Activated T-cell treated with anti-CD3 and anti-CD28 coated beads for 4 hours (primary cell): Measurements from ENCODE around the gene POTEI.
"Not testable (repeated sequence)": the region's sequence is repeated elsewhere in the genome, so short reads cannot be mapped to it uniquely, and the experiment has no call there.

Experiments
- DNase-seq: peaks from one replicate; pipeline ENCODE4 v3.0.0-alpha.2; 2020

POTEI gene

DNA sequence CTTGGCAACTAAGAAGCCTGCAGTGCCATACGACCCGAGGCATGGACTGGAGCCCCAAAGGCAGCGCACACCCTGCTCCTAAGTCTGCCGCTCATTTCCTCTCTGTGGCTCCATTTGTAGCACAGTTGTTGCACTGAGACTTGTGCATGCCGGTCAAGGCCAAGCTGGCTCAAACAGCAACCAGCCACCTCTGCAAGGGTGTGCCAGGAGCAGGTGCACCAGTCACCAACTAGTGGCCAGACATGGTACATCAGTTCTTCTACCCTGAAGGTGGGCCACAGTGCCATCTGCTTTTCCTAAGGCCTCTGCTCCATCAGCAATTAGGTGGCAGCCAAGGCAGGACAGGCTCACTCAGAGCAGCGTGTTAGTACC lies 54.4 kb downstream of the POTEI start:
- not testable (repeated sequence) for DNase-seq

DNA sequence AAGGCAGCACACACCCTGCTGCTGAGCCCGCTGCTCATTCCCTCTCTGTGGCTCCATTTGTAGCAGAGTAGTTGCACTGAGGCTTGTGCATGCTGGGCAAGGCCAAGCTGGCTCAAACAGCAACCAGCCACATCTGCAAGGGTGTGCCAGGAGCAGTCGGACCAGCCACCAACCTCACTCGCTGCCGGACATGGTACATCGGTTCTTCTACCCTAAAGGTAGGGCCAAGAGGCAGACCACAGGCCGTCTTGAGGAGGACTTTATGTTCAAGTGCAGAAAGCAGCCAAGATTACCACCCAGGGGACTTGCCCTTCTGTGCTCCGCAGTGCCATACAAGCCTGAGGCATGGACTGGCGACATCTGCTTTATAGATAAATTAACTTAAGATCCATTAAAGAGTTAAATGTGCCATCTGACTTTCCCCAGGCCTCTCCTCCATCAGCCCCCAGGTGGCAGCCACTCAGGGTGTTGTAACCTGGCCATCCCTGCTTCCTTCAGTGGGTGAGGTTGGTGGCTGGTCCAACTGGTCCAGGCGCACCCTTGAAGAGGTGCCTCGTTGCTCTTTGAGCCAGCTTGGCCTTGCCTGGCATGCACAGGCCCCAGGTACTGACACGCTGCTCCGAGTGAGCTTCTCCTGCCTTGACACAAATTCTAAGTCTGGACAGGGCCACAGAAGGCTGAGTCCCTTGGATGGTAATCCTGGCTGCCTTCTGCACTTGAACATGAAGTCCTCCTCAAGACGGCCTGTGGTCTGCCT lies 55.0 kb downstream of the POTEI start:
- not testable (repeated sequence) for DNase-seq

DNA sequence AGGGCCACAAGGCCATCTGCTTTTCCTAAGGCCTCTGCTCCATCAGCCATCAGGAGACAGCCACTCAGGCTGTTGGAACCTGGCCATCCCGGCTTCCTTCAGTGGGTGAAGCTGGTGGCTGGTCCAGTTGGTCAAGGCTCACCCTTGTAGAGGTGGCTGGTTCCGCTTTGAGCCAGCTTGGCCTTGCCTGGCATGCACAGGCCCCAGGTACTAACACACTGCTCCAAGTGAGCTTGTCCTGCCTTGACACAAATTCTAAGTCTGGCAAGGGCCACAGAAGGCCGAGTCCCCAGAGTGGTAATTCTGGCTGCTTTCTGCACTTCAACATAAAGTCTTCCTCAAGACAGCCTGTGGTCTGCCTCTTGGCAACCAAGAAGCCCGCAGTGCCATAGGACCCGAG lies 56.2 kb downstream of the POTEI start:
- not testable (repeated sequence) for DNase-seq

DNA sequence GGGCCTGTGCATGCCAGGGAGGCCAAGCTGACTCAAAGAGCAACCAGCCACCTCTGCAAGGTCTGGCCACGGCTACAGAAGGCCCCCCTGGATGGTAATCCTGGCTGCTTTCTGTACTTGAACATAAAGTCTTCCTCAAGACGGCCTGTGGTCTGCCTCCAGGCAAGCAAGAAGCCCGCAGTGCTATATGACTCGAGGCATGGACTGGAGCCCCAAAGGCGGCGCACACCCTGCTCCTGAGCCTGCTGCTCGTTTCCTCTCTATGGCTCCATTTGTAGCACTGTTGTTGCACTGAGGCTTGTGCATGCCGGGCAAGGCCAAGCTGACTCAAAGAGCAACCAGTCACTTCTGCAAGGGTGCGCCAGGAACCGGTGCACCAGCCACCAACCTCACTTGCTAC lies 57.3 kb downstream of the POTEI start:
- not testable (repeated sequence) for DNase-seq

DNA sequence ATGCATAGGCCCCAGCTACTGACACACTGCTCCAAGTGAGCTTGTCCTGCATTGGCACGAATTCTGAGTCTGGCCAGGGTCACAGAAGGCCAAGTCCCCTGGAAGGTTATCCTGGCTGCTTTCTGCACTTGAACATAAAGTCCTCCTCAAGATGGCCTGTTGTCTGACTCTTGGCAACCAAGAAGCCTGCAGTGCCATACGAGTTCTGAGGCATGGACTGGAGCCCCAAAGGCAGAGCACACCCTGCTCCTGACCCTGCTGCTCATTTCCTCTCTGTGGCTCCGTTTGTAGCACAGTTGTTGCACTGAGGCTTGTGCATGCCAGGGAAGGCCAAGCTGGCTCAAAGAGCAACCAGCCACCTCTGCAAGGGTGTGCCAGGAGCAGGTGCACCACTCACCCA lies 57.9 kb downstream of the POTEI start:
- not testable (repeated sequence) for DNase-seq

DNA sequence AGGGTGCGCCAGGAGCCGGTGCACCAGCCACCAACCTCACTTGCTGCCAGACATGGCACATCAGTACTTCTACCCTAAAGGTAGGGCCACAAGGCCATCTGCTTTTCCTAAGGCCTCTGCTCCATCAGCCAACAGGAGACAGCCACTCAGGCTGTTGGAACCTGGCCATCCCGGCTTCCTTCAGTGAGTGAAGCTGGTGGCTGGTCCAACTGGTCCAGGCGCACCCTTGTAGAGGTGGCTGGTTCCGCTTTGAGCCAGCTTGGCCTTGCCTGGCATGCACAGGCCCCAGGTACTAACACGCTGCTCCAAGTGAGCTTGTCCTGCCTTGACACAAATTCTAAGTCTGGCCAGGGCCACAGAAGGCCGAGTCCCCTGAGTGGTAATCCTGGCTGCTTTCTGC lies 58.8 kb downstream of the POTEI start:
- DNase-seq = not testable (repeated sequence)

DNA sequence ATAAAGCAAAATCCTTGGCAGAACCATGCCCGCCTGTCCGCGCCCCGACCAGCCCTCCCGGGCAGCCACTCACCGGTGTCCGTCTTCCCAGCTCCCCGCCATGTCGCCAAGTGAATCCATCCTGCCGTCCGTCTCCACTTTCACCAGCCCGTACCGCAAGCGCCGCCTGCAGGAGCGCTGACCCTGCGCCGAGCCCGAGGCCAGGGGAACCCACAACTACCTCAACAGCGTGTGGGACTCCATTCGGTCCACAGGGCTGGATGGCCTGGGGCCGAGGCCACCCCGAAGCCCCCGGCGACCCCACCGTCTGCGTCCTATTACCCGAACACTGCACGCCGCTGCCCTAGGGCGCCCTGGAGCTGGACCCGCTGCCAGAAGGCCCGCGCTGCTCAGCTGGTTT lies 81.5 kb downstream of the POTEI start:
- peak; percentile 1 for DNase-seq

DNA sequence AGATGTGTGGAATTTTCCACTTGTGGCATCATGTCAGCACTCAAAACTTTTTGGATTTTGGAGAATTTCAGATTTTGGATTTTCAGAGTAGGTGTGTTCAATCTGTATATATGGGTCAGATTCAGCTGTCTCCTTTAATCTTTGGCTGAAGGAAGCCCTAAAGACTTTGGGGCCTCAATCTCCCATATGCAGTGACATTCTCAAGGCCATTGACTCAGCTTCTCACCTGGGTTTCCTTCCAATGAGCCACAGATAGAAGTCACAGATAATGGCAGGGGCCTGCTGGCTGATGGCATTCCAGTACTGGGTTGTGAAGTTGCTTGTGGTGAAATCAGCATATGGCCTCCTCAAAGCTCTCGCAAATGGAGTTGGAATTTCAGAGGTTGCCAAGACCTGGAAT lies 90.3 kb downstream of the POTEI start:
- not testable (repeated sequence) for DNase-seq

DNA sequence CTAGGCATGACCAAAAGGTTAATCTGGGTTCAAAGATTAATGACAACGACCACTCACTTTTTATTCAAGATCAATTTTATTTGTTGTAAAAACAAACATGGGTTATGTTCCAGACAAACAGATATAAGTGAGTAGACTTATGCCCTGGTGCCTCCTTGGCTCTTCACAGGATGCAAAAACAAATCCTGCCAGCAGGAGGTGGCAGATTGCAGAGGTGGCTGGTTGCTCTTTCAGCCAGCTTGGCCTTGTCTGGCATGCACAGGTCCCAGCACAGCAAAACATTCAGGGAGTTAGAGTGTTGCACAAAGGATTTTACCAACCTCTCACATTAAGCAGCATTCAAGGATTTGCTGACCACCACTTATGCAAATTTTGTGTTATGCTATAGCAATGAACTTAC lies 92.4 kb downstream of the POTEI start:
- DNase-seq = not testable (repeated sequence)
